BLaER1 treated with 17β-estradiol and CSF1 and Interleukin-3, amounts not matched to agents 10 nM and 100 nM (cell line): ENCODE measurements around the gene ZFP37.

Experiments
- H3K27ac ChIP-seq, 11 experiments: shearing (Covaris generic); formaldehyde crosslinking; 2 replicates each; pipeline ENCODE4 v1.8.1; 2022
- H3K27me3 ChIP-seq, 11 experiments: shearing (Covaris generic); formaldehyde crosslinking; 2 replicates each; pipeline ENCODE4 v1.8.1; 2022
- H3K36me3 ChIP-seq, 11 experiments: shearing (Covaris generic); formaldehyde crosslinking; 2 replicates each; pipeline ENCODE4 v1.8.1; 2022
- H3K4me1 ChIP-seq, 10 experiments: shearing (Covaris generic); formaldehyde crosslinking; 2 replicates each; pipeline ENCODE4 v1.8.1; 2022
- H3K4me2 ChIP-seq, 11 experiments: shearing (Covaris generic); formaldehyde crosslinking; 2 replicates each; pipeline ENCODE4 v1.8.1; 2022
- H3K4me3 ChIP-seq, 10 experiments: shearing (Covaris generic); formaldehyde crosslinking; 2 replicates each; pipeline ENCODE4 v1.8.1; 2022
- H3K9ac ChIP-seq, 11 experiments: shearing (Covaris generic); formaldehyde crosslinking; 2 replicates each; pipeline ENCODE4 v1.8.1; 2022
- H3K9me3 ChIP-seq, 11 experiments: shearing (Covaris generic); formaldehyde crosslinking; replicated peaks in 1 of 11; 2 replicates each; pipeline ENCODE4 v1.8.1; 2022
- H4K20me1 ChIP-seq, 11 experiments: shearing (Covaris generic); formaldehyde crosslinking; 2 replicates each; pipeline ENCODE4 v1.8.1; 2022
- Cebpa-rat ChIP-seq, 11 experiments: shearing (Covaris generic); IDR thresholded peaks; 2 replicates each; pipeline ENCODE4 v1.8.1; 2022

The ZFP37 gene

DNA sequence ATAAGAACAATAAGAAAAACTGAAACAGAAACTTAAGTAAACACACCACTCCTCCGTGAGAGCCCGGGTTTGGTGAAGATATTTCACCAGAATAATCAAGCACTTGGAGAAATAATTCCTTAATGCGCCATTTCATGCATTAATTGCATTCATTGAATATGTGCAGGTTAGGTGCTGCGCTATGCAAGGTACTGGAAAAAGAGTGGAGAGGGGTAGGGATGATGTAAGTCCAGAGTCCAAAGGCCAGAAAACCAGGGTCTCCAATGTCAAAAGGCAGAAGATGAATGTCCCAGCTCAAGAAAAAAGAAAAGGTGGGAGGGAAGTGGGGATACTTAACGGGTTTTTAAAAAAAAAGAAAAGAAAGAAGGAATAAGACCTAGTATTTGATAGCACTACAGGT is 669 bp upstream of the ZFP37 start:
- Histone ChIP-seq H3K4me3 (no peak overlapping the region), H3K4me1 (no peaks in the 10 kb centered on the region), H3K4me2 (no peak overlapping the region), H3K27ac (no peak overlapping the region), H3K36me3 (no peaks in the 10 kb centered on the region; a peak in 1 of 22 replicates), H3K27me3 (no peaks in the 10 kb centered on the region), H4K20me1 (no peaks in the 10 kb centered on the region), H3K9me3 (peaks cover 83 to 92% (median 89%) of the 10 kb centered on the region in 11 experiments), H3K9ac (no peak overlapping the region)
- TF ChIP-seq Cebpa-rat (IDR thresholded peaks at IDR 0.05), result no peak

GRCh38 chr9:113042884-113043657 is 13.5 kb downstream of the ZFP37 start:
- no peak overlapping the region for H3K27ac ChIP-seq
- H3K4me2 ChIP-seq, result no peak overlapping the region
- no peaks in the 10 kb centered on the region for H4K20me1 ChIP-seq
- peaks cover 98 to 100% (median 99%) of the 10 kb centered on the region in 11 experiments for H3K9me3 ChIP-seq
- H3K9ac ChIP-seq, result no peak overlapping the region
- H3K27me3 ChIP-seq, result no peaks in the 10 kb centered on the region
- no peaks in the 10 kb centered on the region for H3K4me1 ChIP-seq
- no peak for TF ChIP-seq Cebpa-rat (IDR thresholded peaks at IDR 0.05)
- H3K36me3 ChIP-seq, result peaks cover 0 to 4% (median 0%) of the 10 kb centered on the region in 11 experiments; a peak in 1 of 22 replicates
- H3K4me3 ChIP-seq, result peak overlapping the region in 2 of 10 experiments; percentile 2 to 25; a peak in 2 of 20 replicates

- H3K4me3 ChIP-seq, result no peak overlapping the region
- no peaks in the 10 kb centered on the region; a peak in 1 of 22 replicates for H3K36me3 ChIP-seq
- TF ChIP-seq Cebpa-rat (IDR thresholded peaks at IDR 0.05), result no peak
- no peak overlapping the region for H3K27ac ChIP-seq
- H4K20me1 ChIP-seq, result no peaks in the 10 kb centered on the region
- H3K27me3 ChIP-seq, result no peaks in the 10 kb centered on the region
- H3K4me1 ChIP-seq, result no peaks in the 10 kb centered on the region
- H3K9me3 ChIP-seq, result peaks cover 71 to 94% (median 82%) of the 10 kb centered on the region in 11 experiments
- H3K9ac ChIP-seq, result no peak overlapping the region
- no peak overlapping the region for H3K4me2 ChIP-seq
Observed at GRCh38 chr9:113026200-113026599, 30.3 kb downstream of the ZFP37 start.

GRCh38 chr9:113018247-113018646 is 38.3 kb downstream of the ZFP37 start:
- Histone ChIP-seq H3K9me3 (peaks cover 55 to 98% (median 83%) of the 10 kb centered on the region in 11 experiments), H3K36me3 (no peaks in the 10 kb centered on the region), H3K9ac (no peak overlapping the region), H3K27me3 (no peaks in the 10 kb centered on the region), H3K4me2 (no peak overlapping the region), H3K4me3 (no peak overlapping the region), H3K27ac (no peak overlapping the region), H4K20me1 (no peaks in the 10 kb centered on the region), H3K4me1 (no peaks in the 10 kb centered on the region)
- no peak for TF ChIP-seq Cebpa-rat (IDR thresholded peaks at IDR 0.05)

DNA sequence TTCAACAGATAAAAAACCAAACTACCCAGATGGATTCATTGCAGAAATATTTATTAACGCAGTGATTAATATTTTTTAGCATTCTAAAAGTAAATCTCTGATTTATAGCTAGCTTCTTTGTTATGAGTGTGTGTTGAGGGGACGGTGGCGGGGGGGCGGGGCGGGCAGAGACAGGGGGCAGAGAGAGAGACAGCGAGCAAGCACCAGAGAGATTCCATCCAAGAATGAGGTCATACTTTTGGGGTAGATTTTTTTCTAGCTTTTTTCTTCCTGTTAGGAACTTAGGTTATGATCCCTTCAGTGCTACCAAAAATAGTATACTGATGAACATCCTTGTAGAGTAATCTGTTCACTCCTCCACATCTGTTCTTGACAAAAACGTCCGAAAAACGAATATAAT is 44.0 kb downstream of the ZFP37 start:
- Histone ChIP-seq H3K4me3 (no peak overlapping the region), H3K9ac (no peak overlapping the region), H3K4me1 (no peaks in the 10 kb centered on the region), H4K20me1 (no peaks in the 10 kb centered on the region), H3K27ac (no peak overlapping the region), H3K27me3 (no peaks in the 10 kb centered on the region), H3K36me3 (no peaks in the 10 kb centered on the region), H3K4me2 (no peak overlapping the region), H3K9me3 (peaks cover 40 to 96% (median 55%) of the 10 kb centered on the region in 11 experiments)
- TF ChIP-seq Cebpa-rat (IDR thresholded peaks at IDR 0.05), result no peak

GRCh38 chr9:113011911-113012381 is 44.6 kb downstream of the ZFP37 start, which contains the start of gene ZNF883:
Gene ZNF883, minus strand, starts transcription at chr9:113012192.
- Histone ChIP-seq H4K20me1 (no peaks in the 10 kb centered on the region), H3K9me3 (peaks cover 45 to 96% (median 55%) of the 10 kb centered on the region in 11 experiments), H3K27me3 (no peaks in the 10 kb centered on the region), H3K4me1 (no peaks in the 10 kb centered on the region), H3K9ac (no peak within 1 kb of the TSS), H3K36me3 (no peaks in the 10 kb centered on the region), H3K4me3 (no peak within 1 kb of the TSS), H3K4me2 (no peak within 1 kb of the TSS), H3K27ac (no peak within 1 kb of the TSS)
- no peak for TF ChIP-seq Cebpa-rat (IDR thresholded peaks at IDR 0.05)

DNA sequence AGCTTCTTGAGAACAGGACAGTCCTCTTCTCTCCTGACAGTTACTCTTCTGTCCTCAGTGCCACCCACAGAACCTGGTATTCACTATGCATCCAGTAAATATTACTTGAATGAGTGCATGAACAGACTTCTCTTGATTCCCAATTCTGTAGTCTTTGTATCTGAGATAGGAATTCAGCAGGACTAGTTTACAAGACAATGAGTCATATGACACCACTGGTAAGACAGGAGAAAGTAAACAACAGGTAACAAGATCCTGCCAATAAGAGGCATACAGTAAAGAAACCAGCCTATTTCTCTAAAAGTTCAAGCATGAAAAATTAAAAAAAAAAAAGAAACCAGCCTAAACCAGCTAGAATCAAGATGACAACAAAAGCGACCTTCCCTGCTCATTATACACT is 50.7 kb downstream of the ZFP37 start:
- Histone ChIP-seq H3K4me1 (no peaks in the 10 kb centered on the region), H3K9me3 (peaks cover 67 to 100% (median 82%) of the 10 kb centered on the region in 11 experiments), H3K27ac (no peak overlapping the region), H3K36me3 (no peaks in the 10 kb centered on the region), H3K4me3 (no peak overlapping the region), H3K27me3 (no peaks in the 10 kb centered on the region; a peak in 1 of 22 replicates), H4K20me1 (no peaks in the 10 kb centered on the region), H3K4me2 (no peak overlapping the region), H3K9ac (no peak overlapping the region)
- no peak for TF ChIP-seq Cebpa-rat (IDR thresholded peaks at IDR 0.05)

DNA sequence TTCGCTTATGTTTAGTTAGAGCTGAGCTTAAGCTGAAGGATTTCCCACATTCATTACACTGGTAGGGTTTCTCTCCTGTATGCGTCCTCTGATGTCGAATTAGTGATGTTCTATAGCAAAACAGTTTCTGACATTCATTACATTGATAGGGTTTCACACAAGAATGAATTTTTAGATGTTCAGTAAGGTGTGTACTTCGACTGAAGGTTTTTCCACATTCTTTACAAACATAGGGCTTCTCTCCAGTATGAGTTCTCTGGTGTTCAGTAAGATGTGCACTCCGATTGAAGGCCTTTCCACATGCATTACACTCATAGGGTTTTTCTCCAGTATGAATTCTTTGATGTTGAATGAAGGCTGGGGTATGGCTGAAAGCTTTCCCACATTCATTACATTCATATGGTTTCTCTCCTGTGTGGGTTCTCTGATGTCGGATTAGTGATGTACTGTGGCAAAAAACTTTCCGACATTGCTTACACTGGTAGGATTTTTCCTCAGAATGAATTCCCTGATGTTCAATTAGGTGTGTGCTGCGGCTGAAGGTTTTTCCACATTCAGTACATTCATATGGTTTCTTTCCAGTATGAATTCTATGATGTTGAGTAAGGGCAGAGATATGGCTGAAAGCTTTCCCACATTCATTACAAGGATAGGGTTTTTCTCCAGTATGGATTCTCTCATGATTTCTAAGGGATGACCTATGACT is 59.1 kb downstream of the ZFP37 start:
- Histone ChIP-seq H3K27ac (no peak overlapping the region), H3K4me2 (no peak overlapping the region), H4K20me1 (no peaks in the 10 kb centered on the region), H3K9ac (no peak overlapping the region), H3K9me3 (peaks cover 92 to 100% (median 98%) of the 10 kb centered on the region in 11 experiments), H3K4me3 (peak overlapping the region in 2 of 10 experiments; percentile 11 to 22; a peak in 3 of 20 replicates), H3K4me1 (no peaks in the 10 kb centered on the region), H3K36me3 (peaks cover 0 to 5% (median 0%) of the 10 kb centered on the region in 11 experiments; a peak in 1 of 22 replicates), H3K27me3 (no peaks in the 10 kb centered on the region)
- no peak for TF ChIP-seq Cebpa-rat (IDR thresholded peaks at IDR 0.05)
